ENCODE measurements around the gene ATRNL1.
A peak's percentile ranks its signal among the peaks of the same experiment; 100 is the strongest.

The ATRNL1 gene

DNA sequence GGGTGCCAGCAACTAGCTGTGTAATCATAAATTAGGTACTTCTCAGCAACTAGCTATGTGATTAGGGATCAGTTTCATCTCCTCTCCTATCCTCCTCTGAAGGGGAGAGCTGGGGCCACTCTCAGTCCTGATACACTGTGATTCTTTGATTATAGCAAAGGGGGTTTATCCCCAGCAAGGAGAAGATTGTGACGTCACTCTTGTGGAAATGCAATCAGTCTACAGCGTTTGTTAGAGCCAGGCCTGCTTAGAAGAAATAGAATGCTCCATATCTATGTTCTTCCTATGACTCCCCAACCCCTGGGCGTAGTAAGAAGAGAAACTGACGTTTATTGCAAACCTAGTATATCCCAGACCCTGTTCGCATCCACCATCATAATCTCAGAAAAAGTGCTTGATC, 871.7 kb downstream of the ATRNL1 start:
- no peak for DNase-seq

DNA sequence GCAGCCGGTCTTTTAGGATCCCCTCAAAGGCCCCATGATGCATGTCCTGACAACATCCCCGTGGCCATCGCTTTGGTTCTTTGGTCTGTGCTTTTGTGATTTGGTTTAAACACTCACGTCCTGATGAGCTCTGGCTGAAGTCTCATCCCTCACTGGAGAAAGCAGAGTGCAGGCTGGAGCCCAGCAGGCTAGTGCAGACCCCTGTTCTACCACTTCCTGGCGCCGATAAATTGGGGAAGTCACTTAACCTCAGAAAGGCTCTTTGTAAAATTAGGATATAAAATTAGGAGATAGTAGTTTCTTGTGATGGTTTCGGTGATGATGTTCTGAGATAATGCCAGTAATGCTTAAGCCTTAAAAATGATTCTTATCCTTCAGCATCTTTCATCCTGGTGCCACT, 872.2 kb downstream of the ATRNL1 start:
- DNase-seq: no peak

DNA sequence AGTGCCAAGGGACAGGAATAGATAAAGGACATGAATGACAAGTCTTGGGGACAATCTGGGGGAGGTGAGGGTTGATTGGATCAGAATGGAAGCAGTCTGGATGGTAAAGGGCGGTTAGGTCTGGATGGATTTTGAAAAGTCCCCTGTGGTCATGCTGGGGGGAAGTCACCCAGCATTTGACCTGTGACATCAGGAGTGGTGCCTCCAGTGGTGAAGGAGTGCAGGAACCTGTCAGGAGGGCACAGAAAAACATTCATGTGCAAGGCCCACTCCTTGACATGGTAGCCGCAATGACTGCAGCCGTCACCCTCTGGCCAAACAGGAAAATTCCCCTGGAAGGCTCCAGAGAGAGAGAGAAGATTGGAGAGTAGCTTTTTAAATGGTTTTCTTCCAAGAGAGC, 875.1 kb downstream of the ATRNL1 start:
- no peak for DNase-seq

DNA sequence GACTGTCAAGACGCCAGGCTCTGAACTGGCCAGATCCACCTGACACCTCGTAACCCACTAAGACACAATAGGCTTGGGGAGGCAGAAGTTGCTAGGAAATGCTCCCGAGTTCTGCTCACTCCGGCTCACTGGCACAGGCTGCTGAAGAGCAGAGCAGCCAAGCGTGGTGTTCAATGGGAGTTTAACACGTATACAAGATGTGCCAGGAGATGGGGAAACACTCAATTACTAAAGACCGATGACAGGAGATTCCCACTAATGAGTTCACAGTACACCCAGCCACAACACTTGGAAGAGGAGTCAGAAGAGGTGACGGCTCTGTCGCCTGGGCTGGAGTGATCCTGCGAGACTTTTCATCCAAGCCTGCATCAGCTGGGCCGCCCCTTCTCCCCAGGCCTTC, 876.4 kb downstream of the ATRNL1 start:
- DNase-seq: peak; percentile 77

DNA sequence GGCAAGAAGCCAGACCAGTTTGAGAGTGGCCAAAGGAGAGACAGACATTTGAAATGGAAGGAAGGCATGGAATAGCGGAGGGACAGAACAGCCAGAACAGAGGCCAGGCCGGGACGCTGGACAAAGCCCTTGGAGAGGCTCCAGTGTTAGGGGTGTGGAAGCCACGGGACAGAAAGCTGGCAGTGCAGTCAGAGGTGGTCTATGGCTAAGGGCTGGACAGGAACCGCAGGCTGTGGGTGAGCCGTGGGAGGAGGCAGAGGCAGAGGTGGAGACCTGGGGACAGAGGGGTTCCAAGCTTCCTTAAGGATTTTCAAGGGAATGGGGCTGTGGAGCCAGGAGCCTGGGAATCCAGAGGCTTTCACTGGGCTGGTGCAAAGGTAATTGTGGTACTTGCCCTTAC, 878.8 kb downstream of the ATRNL1 start:
- no peak for DNase-seq

DNA sequence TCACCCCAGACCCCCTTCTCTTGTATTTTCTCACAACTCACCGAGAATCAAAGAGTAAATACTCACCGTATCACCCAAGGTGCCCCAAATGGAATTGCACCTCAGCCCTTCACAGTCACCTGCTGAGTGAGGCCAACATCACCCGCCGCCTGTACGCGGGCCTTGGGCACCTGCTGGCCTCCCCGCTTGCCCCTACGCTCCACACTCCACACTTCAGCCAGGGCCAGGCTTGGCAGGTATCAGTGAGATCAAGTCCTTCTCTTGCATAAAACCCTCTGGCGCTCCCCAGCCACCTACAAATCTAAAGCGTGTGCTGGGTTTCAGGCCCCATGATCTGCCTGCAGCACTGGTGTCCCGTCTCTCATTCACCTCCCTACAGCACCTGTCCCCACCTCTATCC, 879.3 kb downstream of the ATRNL1 start:
- DNase-seq: no peak

DNA sequence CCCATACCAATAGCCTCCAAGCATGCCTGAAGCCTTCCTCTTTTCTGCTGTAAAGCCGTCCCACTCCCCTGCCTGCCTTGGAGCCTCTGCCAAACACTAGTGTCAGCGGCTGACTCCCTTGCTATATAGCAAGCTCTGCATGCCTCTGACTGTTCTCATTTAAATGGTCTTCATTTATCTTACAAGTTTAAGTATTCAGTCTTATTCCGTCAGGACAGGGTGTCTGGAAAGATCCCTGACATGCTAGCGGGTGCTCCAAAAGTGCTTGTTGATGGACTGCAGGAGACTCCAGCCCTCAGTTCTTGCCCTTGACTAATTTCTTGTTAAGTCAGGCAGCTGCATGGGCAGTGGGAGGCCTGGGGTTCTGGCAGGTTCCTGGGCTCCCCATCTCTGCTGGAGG, 881.2 kb downstream of the ATRNL1 start:
- no peak for DNase-seq

DNA sequence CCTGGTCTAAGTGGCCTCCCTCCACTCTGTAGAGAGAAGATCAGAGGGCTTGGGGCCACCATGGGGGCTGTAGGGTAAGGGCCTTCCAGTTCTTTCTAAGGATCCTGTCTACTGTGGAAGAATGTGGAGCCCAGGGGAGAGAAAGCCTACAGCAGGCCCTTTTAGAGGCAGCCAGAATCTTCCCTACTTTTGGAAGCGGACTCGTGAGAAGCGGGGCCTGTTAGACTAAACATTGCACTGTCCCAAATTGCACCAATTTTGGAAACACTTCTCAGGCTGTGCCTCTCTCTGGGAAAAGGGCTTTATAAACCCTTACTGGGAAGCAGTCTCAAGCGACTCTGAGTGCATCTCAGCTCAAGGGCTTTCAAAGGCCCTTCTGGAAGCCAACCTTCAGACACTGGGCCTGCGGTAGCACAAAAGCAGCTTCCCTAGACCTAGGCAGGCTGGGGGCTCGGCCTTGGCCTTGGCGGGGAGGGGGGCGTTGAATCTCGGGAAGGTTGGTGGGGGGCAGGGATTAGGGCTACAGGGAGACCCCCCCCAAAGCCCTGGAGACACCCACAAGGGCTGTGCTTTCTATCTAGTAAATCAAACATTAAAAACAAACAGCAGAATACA, 881.8 kb downstream of the ATRNL1 start:
- DNase-seq: no peak

DNA sequence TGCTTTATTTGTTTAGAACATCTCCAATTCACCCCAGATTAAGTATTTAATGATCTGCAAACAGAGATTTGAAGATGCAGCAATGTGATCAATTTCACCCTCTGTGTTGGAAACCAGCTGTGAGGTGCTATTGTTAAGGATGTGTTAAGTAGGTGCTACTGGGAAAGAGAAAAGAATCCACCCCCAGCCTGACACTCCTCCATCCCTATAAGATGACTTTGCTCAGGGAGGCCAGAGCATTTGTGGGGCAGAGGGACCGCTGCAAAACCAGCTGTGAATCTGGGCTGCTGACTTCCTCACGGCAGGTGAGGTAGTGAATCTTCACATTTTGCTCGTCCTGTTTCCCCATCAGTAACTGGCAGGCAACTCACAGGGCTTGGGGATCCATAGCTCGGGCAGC, 882.3 kb downstream of the ATRNL1 start:
- no peak for DNase-seq

DNA sequence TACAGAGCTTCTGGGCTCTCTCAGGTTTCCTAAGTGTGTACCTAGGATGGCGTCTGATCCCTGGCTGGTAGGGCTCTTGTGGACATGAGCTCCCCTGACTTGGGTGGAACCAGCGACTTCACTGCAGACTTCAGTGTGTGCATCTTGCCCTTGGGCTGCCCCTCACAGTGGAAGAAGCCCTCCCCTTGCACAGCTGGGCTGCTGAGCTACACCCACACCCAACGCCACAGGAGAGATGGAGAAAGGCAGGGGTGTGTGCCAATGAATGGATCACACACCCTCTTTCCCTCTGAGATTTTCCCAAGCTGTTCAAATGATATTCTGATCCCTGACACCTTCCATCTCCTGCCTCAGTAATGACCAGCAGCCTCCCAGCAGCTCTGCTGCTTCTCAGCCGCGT, 883.2 kb downstream of the ATRNL1 start:
- DNase-seq: no peak

DNA sequence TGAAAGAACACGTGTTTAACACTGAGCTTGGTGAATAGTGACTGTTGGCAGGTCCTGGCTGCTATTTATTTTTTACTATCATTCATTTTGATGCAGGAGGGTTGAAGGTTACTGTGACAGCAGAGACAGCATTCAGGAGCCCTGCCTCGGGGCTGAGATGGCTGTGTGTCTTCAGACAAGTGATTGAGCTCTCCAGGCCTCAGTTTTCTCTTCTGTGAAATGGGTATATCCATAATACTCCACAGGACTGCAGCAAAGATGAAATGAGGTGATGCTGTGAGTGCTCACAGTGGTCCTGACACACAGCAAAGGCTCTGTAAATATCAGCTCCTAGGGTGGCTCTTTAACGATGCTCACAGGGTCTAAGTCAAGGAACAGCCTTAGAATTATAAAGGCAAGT, 884.7 kb downstream of the ATRNL1 start:
- DNase-seq: no peak

DNA sequence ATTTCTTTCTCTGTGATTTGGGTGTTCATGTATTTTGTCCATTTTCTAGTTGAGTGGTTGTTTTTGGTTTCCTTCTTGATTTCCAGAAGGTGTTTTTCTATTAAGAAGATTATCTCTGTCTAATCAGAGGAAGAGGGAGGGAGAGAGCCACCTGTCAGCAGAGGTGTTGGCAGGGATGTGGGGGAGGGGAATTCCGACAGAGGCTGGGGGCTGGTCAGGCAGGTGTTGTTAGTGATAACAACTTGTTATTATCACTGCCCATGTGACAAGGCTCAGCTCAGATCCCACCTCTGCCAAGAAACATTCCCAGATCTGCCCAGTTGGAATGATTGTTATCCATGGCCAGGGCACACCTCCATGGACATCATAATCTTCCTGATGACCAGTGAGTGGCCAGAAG, 886.4 kb downstream of the ATRNL1 start:
- DNase-seq: no peak

DNA sequence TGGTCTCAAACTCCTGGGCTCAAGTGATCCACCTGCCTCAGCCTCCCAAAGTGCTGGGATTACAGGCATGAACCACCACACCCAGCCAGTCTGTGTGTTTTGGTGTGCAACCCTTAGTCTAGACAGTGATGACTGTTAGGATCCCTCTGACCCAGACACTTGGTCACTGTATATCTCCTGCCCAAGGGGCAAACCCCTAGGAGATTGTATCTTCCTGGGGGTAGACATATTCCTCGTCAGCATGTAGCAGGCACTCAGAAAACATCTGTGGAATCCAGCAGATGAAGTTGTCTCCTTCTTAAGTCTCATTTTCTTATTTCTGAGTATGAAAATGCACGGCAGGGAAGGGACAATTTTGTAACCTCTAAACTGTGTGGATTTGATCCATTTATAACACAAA, 887.3 kb downstream of the ATRNL1 start:
- DNase-seq: no peak

DNA sequence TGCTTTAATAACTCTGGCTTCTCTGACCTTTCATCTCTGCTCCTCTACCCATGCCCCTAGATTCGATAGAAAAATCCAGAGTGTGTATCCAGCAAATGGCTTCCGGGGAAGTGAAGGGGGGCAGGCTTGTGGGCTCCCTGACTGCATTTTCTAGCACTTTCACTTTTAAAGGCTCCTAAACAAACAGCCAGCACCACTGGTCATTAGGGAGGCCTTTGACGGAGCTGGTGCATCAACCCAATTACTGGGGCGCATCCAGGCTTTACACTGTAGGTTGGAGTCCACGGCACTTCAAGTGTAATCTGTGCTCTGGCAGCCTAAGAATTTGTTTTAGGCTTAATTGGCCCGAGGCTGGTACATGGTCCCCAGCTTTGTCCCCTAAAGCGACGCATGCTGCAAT, 887.9 kb downstream of the ATRNL1 start:
- peak; percentile 78 for DNase-seq

DNA sequence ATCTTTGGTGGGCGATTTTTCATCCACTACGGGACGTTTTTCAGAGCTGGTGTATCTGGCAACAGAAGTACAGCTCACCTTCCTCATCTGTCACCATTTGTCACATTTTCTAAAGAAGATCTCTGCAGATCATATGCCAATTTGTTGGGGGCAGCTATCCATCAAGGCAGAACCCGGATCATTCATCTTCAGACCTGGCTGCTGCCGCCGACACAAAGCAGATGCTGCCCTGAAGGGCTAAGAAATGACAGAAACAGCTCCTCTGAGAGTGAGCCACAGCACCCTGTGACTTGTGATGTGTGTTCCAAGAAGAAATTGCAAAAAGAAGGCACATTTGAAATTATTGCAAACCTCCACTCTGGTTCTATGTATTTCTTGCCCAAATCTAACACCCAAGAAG, 888.9 kb downstream of the ATRNL1 start:
- no peak for DNase-seq

DNA sequence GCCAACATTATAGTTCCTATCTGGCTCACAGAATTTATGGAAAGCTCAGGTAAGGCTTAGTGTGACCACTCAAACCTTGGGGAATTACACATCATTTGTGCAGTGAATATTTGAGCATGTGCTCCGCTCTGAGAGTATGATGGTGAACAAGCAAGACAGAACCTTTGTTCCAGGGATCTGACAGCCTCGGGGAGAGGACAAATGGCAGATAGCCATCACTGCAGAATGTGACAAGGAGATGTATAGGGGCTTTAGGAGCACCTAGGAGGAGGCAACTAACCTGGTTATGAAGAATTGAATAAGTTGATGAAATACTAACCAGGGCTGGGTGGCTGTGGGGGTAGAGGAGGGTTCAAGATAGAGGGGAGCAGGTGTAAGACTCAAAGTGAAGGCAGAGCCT, 889.4 kb downstream of the ATRNL1 start:
- no peak for DNase-seq

DNA sequence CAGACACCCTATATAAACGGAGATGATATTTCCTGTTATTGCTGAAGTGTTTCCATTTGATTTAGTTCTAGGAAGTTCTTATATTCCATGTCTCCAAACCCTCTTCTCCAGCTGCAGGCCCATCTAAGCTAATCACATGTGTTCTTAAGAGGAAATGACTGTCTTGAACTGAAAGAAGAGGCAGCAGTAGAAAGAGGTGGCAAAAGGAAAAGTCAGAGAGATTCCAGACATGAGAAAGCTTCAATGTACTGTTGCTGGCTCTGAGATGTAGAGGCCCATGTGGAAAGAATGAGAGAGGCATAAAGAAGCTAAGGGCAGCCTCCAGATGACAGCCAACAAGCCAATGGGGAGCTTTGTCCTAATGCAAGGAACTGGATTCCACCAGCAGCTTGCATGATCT, 892.6 kb downstream of the ATRNL1 start:
- DNase-seq: no peak

DNA sequence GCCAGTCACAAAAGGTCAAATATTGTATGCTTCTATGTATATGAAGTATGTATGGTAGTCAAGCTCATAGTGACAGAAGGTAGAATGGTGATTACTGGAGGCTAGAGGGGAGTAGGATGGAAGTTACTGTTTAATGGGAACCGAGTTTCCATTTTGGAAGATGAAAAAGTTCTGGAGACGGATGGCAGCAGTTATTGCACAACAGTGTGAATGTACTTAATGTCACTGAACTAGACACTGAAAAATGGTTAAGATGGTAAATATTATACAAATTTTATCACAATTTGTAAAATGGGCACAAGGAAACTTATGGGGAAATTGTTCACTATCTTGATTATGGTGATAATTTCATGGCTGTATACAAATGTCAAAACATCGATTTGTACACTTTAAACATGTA, 895.2 kb downstream of the ATRNL1 start:
- no peak for DNase-seq

DNA sequence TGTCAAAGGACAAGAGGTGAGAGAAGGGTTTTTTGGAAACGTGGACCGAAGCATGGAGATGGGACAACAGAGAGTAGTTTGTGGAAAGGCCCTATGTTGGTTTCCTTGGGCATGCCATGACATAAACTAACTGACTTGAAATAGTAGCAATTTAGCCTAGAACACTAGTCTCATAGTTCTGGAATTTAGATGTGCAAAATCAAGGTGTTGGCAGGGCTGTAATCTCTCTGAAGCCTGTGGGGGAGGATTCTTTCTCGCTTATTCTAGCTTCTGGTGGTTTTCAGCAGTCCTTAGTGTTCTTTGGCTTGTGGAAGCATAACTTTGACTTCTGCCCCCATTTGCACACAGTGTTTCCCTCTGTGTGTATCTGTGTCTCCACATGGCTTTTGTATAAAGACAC, 896.5 kb downstream of the ATRNL1 start:
- no peak for DNase-seq

DNA sequence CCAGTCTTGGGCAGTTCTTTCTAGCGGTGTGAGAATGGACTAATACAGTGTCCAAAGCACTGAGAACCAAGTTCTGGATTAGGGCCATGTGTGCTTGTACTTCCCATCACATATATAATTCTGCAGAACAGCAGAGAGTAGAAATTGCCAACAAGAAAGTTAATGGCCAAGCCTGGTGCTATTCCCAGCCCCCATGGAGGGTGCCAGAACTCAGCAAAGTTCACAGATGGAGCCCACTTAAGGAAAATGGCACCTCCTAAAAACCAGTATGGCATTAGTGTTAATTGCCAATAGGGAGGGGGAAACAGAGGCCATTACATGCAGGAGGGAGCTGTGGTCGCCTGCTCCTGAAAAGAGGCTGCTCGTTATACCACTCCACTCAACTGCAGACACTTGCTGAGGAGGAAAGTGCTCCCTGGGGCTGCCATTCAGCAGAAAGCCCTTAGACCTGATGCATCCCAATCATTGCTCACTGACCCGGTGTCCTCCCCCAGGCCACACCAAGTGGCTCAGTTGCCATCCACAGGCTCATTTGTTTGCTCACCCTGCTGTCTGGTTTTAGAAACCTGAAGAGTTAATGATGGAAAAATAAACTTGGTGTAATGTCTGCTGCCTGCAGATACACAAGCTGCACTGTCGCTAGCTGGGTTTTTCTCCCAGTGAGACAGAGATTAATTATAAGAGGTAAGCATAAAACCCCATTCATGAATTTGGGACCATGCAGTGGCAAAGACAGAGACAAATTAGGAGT, 899.2 kb downstream of the ATRNL1 start:
- DNase-seq: peak; percentile 75

DNA sequence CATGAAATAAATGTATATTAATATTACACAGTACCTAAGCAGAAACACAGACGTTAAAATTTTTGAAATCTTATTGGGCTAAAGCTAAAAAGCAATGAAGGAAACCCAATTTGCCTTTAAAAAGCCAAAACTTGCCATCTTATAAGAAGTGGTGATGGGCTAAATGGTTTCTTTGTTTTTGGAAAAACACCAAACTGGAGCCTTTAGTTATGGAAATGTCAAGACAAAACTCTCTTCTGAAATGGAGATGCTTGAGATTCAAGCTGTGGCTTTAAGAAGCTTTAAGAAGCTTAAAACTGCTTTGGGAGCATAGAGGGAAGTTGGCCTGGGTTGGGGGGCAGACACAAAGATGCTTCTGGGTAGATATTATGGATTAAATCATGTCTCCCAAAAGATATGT, 902.9 kb downstream of the ATRNL1 start:
- DNase-seq: no peak

DNA sequence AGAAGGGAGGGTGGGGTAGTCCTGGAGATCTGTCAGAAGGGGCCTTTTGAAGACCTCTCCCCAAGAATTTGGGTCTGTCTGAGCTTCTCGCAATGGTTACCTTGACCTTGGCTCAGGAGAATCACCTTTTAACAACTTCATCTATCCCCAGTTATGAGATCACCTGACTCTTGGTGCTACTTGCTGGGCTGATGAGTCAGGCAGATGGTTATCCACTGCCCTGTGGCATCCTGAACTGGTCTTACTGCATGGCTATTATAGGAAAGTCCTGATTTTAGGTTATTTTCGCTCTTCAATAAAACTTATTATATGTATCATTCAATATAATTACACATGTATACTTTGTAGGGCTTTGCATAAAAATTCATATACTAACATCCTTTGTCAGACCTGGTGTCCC, 905.1 kb downstream of the ATRNL1 start:
- DNase-seq: no peak

All from eye (tissue), 1 donor.